SJSA1 (cell line): ENCODE data around the gene SEMA3E. TPM values are rescaled to one million over a fixed set of nuclear protein-coding genes. Genes with fewer than 3 reads are reported as not detected.

Source experiments
- DNase-seq, 2 experiments: peaks; one replicate each; pipeline ENCODE4 v3.0.0-alpha.2; 2015 to 2020; ENCODE audit warnings: low spot score in 2 of 2, low read depth in 1 of 2
- H3K27ac ChIP-seq: fragments of 250-450 bp; sonication (Bioruptor Pico); 2 replicates; pipeline ENCODE4 v1.5.1; 2020; ENCODE audit warnings: mild to moderate bottlenecking, moderate library complexity
- H3K27me3 ChIP-seq: fragments of 250-450 bp; sonication (Bioruptor Pico); replicated peaks from 2 replicates; pipeline ENCODE4 v1.5.1; 2020; ENCODE audit warnings: mild to moderate bottlenecking, moderate library complexity
- H3K36me3 ChIP-seq: fragments of 250-450 bp; sonication (Bioruptor Pico); 2 replicates; pipeline ENCODE4 v1.5.1; 2020; ENCODE audit warnings: mild to moderate bottlenecking
- H3K4me1 ChIP-seq: fragments of 250-450 bp; sonication (Bioruptor Pico); replicated peaks from 2 replicates; pipeline ENCODE4 v1.6.1; 2021; ENCODE audit warnings: mild to moderate bottlenecking
- H3K4me3 ChIP-seq: fragments of 250-450 bp; sonication (Bioruptor Pico); 2 replicates; pipeline ENCODE4 v1.5.1; 2020; ENCODE audit warnings: mild to moderate bottlenecking
- H3K9me3 ChIP-seq: fragments of 250-450 bp; sonication (Bioruptor Pico); replicated peaks from 2 replicates; pipeline ENCODE4 v1.5.1; 2020; ENCODE audit warnings: mild to moderate bottlenecking
- total RNA-seq: library from RNA; depleted of rRNA; stranded (reverse); fragments of >200 nt; shearing (Covaris generic); gene quantifications from 2 replicates; pipeline ENCODE4 v1.2.3, GENCODE V29; 2014

The SEMA3E gene
- total RNA-seq, 1 experiment from 2014 or later = 0.18 TPM

DNA sequence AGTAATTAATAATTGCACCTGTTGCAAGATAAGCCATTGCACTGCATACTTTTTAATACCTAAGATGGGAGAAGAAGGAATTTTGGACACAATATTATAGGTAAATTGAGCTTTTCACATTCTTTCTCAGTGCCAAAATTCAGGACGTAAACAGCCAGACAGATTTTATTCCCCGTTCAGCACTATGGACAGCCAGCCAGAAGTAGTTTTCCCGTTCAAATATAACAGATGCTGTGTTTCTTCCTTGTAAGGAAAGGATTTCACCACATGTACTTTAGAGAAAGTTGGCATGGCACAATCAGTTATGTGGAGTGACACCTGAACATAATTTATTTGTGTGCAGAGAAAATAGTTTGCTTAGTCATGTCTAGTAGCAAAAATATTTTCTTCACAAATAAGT is 34.8 kb downstream of the SEMA3E start:
- no peak overlapping the region for H3K27ac ChIP-seq
- no peak for DNase-seq
- no peaks in the 10 kb centered on the region for H3K36me3 ChIP-seq
- 0 out of 2 replicates have a peak, but pooled peaks cover 3% of the 10 kb centered on the region for H3K27me3 ChIP-seq
- H3K9me3 ChIP-seq = no peaks in the 10 kb centered on the region
- H3K4me1 ChIP-seq = no peaks in the 10 kb centered on the region
- no peak overlapping the region for H3K4me3 ChIP-seq

DNA sequence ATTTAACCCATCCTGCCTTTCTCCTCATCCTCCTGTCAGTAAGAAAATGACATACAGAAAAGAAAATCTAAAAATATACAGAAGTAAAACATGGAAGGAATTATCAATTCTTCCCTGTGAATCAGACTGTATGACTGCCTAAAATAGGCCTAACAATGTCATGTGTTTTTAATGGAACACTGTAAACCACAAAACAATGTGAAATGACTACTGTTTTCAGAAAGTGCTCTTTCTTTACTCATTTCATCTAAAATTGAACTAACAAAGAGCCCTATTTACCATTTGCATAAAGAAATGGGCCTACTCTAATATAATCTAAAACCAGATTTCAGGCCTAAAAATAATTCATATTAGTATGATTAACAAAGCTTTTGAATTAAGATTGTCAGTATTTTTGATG is 35.7 kb downstream of the SEMA3E start:
- Histone ChIP-seq H3K9me3 (no peaks in the 10 kb centered on the region), H3K4me3 (no peak overlapping the region), H3K27me3 (0 out of 2 replicates have a peak, but pooled peaks cover 3% of the 10 kb centered on the region), H3K27ac (no peak overlapping the region), H3K4me1 (no peaks in the 10 kb centered on the region), H3K36me3 (no peaks in the 10 kb centered on the region)
- no peak for DNase-seq

DNA sequence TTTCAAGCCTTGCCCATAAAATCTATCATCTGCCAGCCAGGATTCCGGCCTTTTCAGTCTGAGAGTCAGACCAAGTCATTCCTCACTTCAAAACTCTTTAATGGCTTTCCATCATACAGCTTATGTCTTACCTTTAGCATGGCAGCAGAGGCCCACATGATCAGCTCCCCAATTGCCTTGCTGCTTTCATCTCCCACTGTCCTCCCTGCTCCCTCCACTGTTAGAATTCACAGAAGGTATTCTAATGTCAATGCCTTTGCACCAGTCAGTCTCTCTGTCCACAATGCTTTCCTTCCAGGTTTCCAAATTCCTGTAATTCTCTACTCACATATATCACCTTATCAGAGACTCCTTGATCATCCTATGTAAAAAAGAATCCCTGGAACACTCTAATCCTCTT is 37.2 kb downstream of the SEMA3E start:
- H3K36me3 ChIP-seq = no peaks in the 10 kb centered on the region
- no peak for DNase-seq

DNA sequence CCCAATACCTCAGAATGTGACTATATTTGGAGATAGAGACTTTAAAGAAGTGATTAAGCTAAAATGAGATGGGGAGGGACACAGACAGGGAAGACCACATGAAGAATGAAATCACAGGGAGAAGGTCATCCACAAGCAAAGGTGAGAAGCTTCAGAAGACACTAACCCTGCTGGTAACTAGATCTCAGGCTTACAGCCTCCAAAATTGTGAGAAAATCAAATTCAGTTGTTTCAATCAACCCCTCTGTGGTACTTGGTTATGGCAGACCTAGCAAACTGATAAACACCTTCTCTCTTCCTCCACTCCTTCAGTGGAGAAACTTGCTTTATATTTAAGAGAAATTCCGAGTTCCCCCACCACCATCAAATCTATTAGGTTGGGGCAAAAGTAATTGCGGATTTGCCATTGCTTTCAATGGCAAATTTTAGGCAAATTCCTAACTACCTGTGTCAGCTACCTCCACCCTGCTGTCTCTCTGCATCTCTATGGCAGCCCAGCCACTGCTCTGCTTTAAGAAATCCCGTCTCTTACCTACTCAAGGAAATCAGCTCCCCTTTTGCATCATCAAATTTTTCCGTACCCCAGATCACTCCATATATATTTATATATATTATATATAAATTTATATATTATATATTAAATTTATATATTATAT is 38.2 kb downstream of the SEMA3E start:
- Histone ChIP-seq H3K4me3 (no peak overlapping the region), H3K9me3 (no peaks in the 10 kb centered on the region), H3K36me3 (no peaks in the 10 kb centered on the region), H3K27me3 (0 out of 2 replicates have a peak, but pooled peaks cover 3% of the 10 kb centered on the region), H3K4me1 (no peaks in the 10 kb centered on the region), H3K27ac (no peak overlapping the region)
- no peak for DNase-seq

More for the DNA sequence above, 37.2 kb downstream of the SEMA3E start:
- Histone ChIP-seq H3K4me1 (no peaks in the 10 kb centered on the region), H3K27ac (no peak overlapping the region), H3K27me3 (0 out of 2 replicates have a peak, but pooled peaks cover 3% of the 10 kb centered on the region), H3K9me3 (no peaks in the 10 kb centered on the region), H3K4me3 (no peak overlapping the region)

DNA sequence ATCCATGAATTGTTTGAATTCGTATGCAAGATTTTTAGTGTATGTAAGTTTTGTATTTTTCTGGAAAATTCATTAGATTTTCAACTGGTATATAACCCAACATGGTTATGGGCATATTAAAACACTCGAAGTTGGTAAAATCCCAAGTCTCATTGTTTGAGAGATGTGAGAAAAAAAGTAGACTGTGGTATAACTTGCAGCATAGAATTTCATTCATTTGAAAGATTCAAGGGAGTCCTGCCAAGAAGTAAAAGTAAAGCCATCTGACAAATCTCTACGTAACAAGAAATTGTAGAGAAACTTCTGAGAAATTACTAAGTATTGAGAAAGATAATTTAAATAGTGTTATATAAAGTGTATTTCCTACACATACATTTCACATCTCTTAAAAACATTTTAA is 40.2 kb downstream of the SEMA3E start:
- Histone ChIP-seq H3K27me3 (0 out of 2 replicates have a peak, but pooled peaks cover 3% of the 10 kb centered on the region), H3K36me3 (no peaks in the 10 kb centered on the region), H3K4me3 (no peak overlapping the region), H3K27ac (no peak overlapping the region), H3K4me1 (no peaks in the 10 kb centered on the region), H3K9me3 (no peaks in the 10 kb centered on the region)
- DNase-seq = no peak

DNA sequence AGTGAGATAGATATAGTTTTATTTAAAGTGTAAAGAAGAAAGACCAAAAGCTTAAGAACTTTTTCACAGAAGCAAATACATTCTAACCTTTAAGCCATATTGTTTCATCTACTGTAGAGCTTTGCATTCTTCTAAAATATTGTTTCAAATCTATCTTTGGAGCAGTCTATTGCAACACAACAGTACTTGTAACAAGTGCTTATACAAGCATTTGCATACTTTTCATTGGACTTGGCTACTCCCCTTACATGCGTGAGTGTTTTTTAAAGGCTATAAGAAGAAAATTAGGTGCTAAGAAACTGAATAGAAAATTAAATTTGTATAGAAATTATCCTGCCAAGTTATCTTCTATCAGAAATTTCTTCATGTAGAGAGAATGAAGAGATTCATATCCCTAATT is 45.3 kb downstream of the SEMA3E start:
- H3K4me3 ChIP-seq = no peak overlapping the region
- no peaks in the 10 kb centered on the region for H3K36me3 ChIP-seq
- H3K27ac ChIP-seq = no peak overlapping the region
- H3K4me1 ChIP-seq = no peaks in the 10 kb centered on the region
- no peaks in the 10 kb centered on the region for H3K27me3 ChIP-seq
- no peak for DNase-seq
- H3K9me3 ChIP-seq = no peaks in the 10 kb centered on the region

DNA sequence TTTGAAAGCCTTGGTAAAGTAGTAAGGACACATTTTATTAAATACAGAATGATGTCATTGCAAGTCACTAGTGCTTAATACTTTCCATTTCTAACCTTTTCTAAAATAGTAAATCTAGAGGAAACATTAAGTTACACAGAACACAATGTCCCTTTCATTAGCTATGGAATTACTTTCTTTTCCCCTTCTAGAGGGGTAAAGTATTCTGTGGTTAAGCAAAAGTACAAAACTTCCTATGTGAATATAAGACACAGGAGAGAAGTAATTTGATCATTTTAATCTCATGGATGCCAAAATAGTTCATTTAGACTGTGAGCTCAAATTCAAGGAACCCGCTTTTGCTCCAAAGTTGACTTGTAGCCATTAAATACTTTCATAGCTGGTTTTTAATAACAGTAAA is 49.8 kb downstream of the SEMA3E start:
- H3K27me3 ChIP-seq = 0 out of 2 replicates have a peak, but pooled peaks cover 3% of the 10 kb centered on the region
- no peak overlapping the region for H3K4me3 ChIP-seq
- DNase-seq = no peak
- no peaks in the 10 kb centered on the region for H3K4me1 ChIP-seq
- H3K27ac ChIP-seq = no peak overlapping the region
- no peaks in the 10 kb centered on the region for H3K9me3 ChIP-seq
- H3K36me3 ChIP-seq = no peaks in the 10 kb centered on the region

DNA sequence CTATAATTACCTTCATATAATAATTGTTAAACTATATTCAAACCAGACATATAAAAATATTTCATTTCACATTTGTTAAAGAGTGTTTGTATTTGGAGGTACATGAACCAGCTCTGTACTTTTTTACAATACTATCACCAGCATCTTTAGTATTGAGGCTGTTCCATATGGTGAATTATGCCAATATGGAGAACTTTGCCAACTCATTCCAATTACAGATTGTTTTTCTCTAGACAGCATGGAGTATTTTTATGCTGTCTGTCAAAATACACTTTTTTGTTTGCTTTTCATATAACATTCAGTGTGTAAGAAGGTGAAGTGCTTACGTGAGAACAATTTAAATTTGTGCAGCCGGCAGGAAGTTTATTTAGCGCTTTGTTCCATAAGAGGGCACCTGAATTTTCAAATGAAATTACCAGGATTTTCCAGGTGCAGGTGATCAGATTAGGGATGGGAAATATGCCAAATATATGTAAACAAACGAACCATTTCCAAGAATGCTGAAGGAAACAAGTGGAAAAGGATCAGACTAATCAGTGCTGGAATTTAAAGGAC is 54.9 kb downstream of the SEMA3E start:
- Histone ChIP-seq H3K4me1 (no peaks in the 10 kb centered on the region), H3K27ac (no peak overlapping the region), H3K36me3 (no peaks in the 10 kb centered on the region), H3K27me3 (0 out of 2 replicates have a peak, but pooled peaks cover 4% of the 10 kb centered on the region), H3K4me3 (no peak overlapping the region), H3K9me3 (no peaks in the 10 kb centered on the region)
- DNase-seq = no peak

DNA sequence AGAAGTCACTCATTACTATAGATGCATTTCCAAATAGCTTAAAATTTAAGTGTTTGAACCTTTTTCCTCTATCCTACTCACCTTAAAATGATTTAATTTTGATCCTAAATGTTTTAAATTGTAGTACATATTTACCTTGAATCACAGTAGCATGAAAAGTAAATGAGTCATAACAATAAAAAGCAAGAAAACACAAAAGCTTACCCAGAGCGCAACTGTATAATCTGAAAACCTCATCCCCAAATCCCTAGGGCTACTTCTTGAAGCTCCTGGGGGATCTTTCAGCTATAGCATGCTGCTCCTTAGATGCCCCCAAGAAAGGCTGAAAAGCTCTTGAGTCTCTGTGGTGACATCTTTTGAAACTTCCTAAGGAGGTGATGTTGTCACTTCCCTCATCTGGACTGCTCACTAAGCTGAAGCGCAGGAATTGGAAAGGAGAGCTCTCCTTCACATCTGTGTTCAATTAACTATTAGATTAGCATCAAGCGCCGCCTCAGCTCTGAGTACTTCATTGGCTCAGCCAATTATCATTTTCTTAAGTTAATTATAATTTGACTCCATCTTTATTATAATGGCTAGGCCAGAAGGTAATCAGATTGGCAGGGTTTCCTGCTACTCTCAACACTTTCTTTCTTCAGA is 60.2 kb downstream of the SEMA3E start:
- Histone ChIP-seq H3K4me1 (no peaks in the 10 kb centered on the region), H3K9me3 (no peaks in the 10 kb centered on the region), H3K36me3 (no peaks in the 10 kb centered on the region), H3K4me3 (no peak overlapping the region), H3K27me3 (no peaks in the 10 kb centered on the region), H3K27ac (no peak overlapping the region)
- DNase-seq = no peak

DNA sequence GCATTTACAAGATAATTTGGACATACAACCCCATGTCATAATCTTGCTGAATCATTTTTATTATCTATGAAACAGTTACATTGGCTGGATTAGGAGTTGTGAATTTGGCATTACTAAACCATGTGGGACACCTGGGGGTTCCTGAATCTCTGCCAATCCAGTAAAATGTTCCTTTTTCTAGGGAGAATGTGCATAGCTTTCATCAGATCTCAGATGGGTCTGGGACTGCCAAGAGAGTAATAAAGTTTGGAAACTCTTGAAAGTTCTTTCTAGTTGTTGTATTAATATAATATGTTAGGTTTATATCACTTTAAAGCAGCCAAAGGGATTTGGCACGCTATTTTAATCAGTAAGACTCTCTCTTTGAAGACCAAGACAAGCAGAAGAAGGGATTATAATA is 62.7 kb downstream of the SEMA3E start:
- H3K4me1 ChIP-seq = no peaks in the 10 kb centered on the region
- DNase-seq = no peak
- no peaks in the 10 kb centered on the region for H3K27me3 ChIP-seq
- no peaks in the 10 kb centered on the region for H3K9me3 ChIP-seq
- H3K4me3 ChIP-seq = no peak overlapping the region
- H3K27ac ChIP-seq = no peak overlapping the region
- no peaks in the 10 kb centered on the region for H3K36me3 ChIP-seq

DNA sequence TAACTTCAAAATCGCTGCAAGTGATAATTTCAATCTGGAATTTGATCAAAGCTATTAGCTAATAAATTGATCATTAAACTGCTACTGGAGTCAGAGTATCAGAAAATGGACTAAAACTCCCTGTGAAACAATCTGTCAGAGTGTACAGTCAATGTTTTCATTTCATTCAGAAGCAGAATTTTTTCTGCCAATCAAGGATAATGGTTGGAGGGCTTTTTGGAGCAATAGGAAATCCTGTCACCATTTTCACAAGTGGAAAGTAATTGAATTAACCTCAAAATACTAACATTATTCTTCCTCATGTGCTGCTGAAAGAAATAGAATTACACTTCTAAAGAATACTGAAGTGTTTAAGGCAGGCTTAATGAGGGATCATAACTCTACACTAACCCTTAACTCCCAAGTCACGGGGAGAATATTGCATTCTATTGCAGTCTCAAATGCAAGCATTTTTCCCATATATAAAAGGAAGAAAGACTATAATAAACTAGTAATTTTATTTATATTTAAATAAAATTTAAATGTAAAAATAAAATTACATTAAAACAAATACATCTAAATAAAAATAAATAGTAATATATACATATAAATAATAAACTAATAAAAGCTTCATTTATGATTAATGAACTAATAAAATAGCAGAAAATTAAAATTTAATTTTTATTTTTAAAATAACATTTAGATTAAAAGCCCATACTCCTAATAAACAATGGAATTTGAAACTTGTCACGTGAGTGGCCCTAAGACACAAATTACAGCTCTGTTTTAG is 67.1 kb downstream of the SEMA3E start:
- Histone ChIP-seq H3K4me3 (no peak overlapping the region), H3K36me3 (no peaks in the 10 kb centered on the region), H3K27me3 (no peaks in the 10 kb centered on the region), H3K4me1 (no peaks in the 10 kb centered on the region), H3K9me3 (no peaks in the 10 kb centered on the region), H3K27ac (no peak overlapping the region)
- no peak for DNase-seq

DNA sequence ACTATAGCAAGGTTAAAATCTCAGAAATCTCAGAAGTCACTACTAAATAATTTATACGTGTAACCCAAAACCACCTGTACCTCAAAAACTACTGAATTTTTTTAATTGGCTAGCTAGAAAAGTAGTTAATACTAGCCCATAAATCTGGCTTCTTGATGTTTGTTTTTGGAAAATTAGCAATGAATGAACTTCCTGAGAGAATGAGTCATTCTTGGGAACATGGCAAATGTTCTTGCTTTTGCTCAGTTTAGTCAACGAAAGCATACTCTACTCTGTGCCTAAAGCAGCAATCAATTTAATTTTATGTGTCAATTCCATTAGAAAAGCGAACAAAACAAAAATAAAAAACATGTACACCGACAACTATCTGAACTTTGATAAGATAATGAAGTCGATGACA is 69.2 kb downstream of the SEMA3E start:
- no peaks in the 10 kb centered on the region for H3K9me3 ChIP-seq
- H3K36me3 ChIP-seq = no peaks in the 10 kb centered on the region
- no peak overlapping the region for H3K4me3 ChIP-seq
- no peaks in the 10 kb centered on the region for H3K4me1 ChIP-seq
- no peaks in the 10 kb centered on the region for H3K27me3 ChIP-seq
- DNase-seq = no peak
- H3K27ac ChIP-seq = no peak overlapping the region

DNA sequence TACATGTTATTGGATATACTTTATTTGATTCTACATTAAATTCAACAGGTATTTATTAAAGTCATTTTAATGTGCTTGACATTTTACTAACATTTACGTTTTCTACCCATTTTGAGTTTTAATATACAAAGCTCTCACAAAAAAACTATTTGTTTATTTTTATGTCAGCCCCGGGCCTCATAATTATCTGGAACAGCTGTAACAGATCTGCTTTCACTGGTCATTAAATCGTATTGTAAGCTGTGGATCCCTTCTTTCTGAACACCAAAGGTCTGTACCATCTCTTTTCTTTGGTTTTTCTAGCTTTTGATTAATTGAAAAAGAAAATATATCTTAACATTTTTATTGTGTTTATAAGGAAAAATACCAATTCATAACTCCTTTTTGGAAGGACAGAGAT is 73.5 kb downstream of the SEMA3E start:
- H3K36me3 ChIP-seq = no peaks in the 10 kb centered on the region
- DNase-seq = no peak
- no peak overlapping the region for H3K27ac ChIP-seq
- H3K4me3 ChIP-seq = no peak overlapping the region
- no peaks in the 10 kb centered on the region for H3K27me3 ChIP-seq
- H3K4me1 ChIP-seq = no peaks in the 10 kb centered on the region
- H3K9me3 ChIP-seq = no peaks in the 10 kb centered on the region

DNA sequence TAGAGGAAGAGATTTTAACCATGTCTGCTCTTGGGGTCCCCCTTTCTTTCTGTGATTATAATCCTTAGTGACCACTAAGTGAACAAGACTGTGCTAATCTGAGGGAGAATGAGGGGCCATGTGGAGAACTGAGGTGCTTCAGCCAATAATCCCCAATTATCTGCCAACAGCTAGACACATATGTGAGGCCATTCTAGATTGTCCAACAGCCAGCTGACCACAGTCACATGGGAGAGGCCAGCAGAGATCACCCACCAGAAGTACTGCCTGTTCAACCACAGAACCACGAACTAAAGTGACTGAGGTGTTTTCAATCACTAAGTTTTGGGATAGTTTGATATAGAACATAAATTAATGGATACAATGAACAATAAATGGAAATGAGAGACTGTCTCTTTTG is 74.3 kb downstream of the SEMA3E start:
- Histone ChIP-seq H3K27ac (no peak overlapping the region), H3K27me3 (no peaks in the 10 kb centered on the region), H3K36me3 (no peaks in the 10 kb centered on the region), H3K9me3 (no peaks in the 10 kb centered on the region), H3K4me1 (no peaks in the 10 kb centered on the region), H3K4me3 (no peak overlapping the region)
- DNase-seq = no peak
